ENCODE data around the gene MSANTD3. TPM values are rescaled to one million over a fixed set of nuclear protein-coding genes. Genes with fewer than 3 reads are reported as not detected.
A peak's percentile ranks its signal among the peaks of the same experiment; 100 is the strongest.

Gene MSANTD3
- total RNA-seq, 1 experiment from 2014 or later: 53.2 TPM

- Histone ChIP-seq H3K9me2 (ENCODE audit: insufficient read depth) (no peaks in the 10 kb centered on the region), H3K4me2 (peak overlapping the region; percentile 91), H3K79me2 (ENCODE audit: low read depth) (no peaks in the 10 kb centered on the region), H4K20me1 (ENCODE audit: insufficient read depth) (no peaks in the 10 kb centered on the region), H3F3A (ENCODE audit: insufficient read depth, low read depth) (no peaks in the 10 kb centered on the region), H3K36me3 (ENCODE audit: low read depth) (no peaks in the 10 kb centered on the region), H2AFZ (peak overlapping the region; percentile 88; the same call in 1 of the 2 replicates), H3K4me1 (replicated peaks; ENCODE audit: insufficient read depth) (no peaks in the 10 kb centered on the region), H3K27me3 (ENCODE audit: insufficient read depth, low read depth) (no peaks in the 10 kb centered on the region), H3K4me3 (peak overlapping the region; percentile 61; the same call in 1 of the 2 replicates), H3K27ac (no peak overlapping the region), H3K9me3 (ENCODE audit: insufficient read depth, low read depth) (no peaks in the 10 kb centered on the region)
- no TSS peak for BruUV-seq (replicated peaks)
- TF ChIP-seq EZH2 (IDR thresholded peaks at IDR 0.05; ENCODE audit: low read depth) (no peak), CTCF (conservative IDR thresholded peaks at IDR 0.05) (no peak)
- intact Hi-C loops (cut with micrococcal nuclease; ENCODE audit: unreplicated experiment): no loop called here
- ChIA-PET POLR2A (ENCODE audit: unreplicated experiment) (no interaction called here), CTCF (no interaction called here)
- no peak for DNase-seq
Measured at GRCh38 chr9:100474082-100474923, 47.4 kb downstream of the MSANTD3 start.

DNA sequence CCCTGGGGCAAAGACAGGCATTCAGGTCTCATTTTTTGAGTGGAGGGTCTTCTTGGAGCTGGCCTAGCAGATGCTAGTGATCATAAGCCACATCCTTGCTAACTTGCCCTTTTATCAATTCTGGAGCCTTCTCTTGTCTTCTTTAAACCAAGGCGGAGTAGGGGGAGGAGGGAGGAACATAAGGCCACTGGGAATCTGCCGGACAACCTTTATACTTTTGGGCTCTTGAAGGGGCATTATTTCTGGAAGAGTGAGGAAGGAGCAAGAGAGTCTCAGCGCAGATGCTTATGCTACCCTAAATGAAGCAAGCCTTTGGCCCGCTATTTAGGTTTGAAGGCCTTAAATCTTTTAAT is 48.0 kb downstream of the MSANTD3 start:
- no TSS peak for BruUV-seq (replicated peaks)

DNA sequence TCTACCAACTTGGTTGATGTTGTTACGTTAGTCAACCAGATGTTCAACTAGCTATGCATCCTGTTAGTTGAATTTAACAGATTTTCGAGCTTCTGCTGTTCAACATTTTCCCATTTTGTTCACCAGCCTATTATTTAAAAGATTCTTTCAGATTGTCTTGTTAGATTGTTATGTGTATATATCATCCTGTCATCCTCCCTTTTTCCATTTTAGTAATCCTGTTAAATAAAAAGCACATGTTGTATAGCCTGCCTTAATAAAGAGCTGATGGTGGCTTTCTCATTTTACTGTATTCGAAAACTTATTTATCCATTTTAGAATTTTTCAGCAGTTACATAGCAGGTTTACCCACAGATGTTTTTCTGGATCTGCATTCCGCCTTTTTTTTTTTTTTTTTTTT is 50.3 kb downstream of the MSANTD3 start:
- no peak overlapping the region for H3K4me2 ChIP-seq
- no peaks in the 10 kb centered on the region for H3K27me3 ChIP-seq (ENCODE audit: insufficient read depth, low read depth)
- no peak for DNase-seq
- no peaks in the 10 kb centered on the region for H4K20me1 ChIP-seq (ENCODE audit: insufficient read depth)
- intact Hi-C loops (cut with micrococcal nuclease; ENCODE audit: unreplicated experiment): no loop called here
- no TSS peak for BruUV-seq (replicated peaks)
- H3F3A ChIP-seq (ENCODE audit: insufficient read depth, low read depth): no peaks in the 10 kb centered on the region
- no peaks in the 10 kb centered on the region for H3K79me2 ChIP-seq (ENCODE audit: low read depth)
- no peaks in the 10 kb centered on the region for H3K4me1 ChIP-seq (replicated peaks; ENCODE audit: insufficient read depth)
- H3K4me3 ChIP-seq: no peak overlapping the region
- TF ChIP-seq CTCF (conservative IDR thresholded peaks at IDR 0.05): no peak
- no peak for TF ChIP-seq EZH2 (IDR thresholded peaks at IDR 0.05; ENCODE audit: low read depth)
- H3K36me3 ChIP-seq (ENCODE audit: low read depth): no peaks in the 10 kb centered on the region
- ChIA-PET POLR2A (ENCODE audit: unreplicated experiment) (no interaction called here), CTCF (interaction anchor here (0.7 kb wide), 1 partner anchor 1900 kb away, joined by 9 read pairs; no protein-coding TSS in a partner anchor)
- no peak overlapping the region for H2AFZ ChIP-seq
- H3K27ac ChIP-seq: no peak overlapping the region
- no peaks in the 10 kb centered on the region for H3K9me3 ChIP-seq (ENCODE audit: insufficient read depth, low read depth)
- 0 out of 2 replicates have a peak, but pooled peaks cover 3% of the 10 kb centered on the region for H3K9me2 ChIP-seq (ENCODE audit: insufficient read depth)

More for the DNA sequence above, 48.0 kb downstream of the MSANTD3 start:
- CTCF ChIA-PET: no interaction called here
- no peaks in the 10 kb centered on the region for H3K36me3 ChIP-seq (ENCODE audit: low read depth)
- no peaks in the 10 kb centered on the region for H3F3A ChIP-seq (ENCODE audit: insufficient read depth, low read depth)
- POLR2A ChIA-PET (ENCODE audit: unreplicated experiment): no interaction called here
- no peak for DNase-seq
- H3K27ac ChIP-seq: no peak overlapping the region
- 0 out of 2 replicates have a peak, but pooled peaks cover 3% of the 10 kb centered on the region for H3K9me2 ChIP-seq (ENCODE audit: insufficient read depth)
- TF ChIP-seq EZH2 (IDR thresholded peaks at IDR 0.05; ENCODE audit: low read depth) (no peak), CTCF (conservative IDR thresholded peaks at IDR 0.05) (no peak)
- no peaks in the 10 kb centered on the region for H3K79me2 ChIP-seq (ENCODE audit: low read depth)
- no peak overlapping the region for H3K4me3 ChIP-seq
- H3K9me3 ChIP-seq (ENCODE audit: insufficient read depth, low read depth): no peaks in the 10 kb centered on the region
- H4K20me1 ChIP-seq (ENCODE audit: insufficient read depth): no peaks in the 10 kb centered on the region
- no peaks in the 10 kb centered on the region for H3K27me3 ChIP-seq (ENCODE audit: insufficient read depth, low read depth)
- no peak overlapping the region for H2AFZ ChIP-seq
- H3K4me2 ChIP-seq: no peak overlapping the region
- intact Hi-C loops (cut with micrococcal nuclease; ENCODE audit: unreplicated experiment): no loop called here
- no peaks in the 10 kb centered on the region for H3K4me1 ChIP-seq (replicated peaks; ENCODE audit: insufficient read depth)

All from PC-9 (cell line).